BJ (cell line): ENCODE results near the gene BLCAP. TPM values are rescaled to one million over a fixed set of nuclear protein-coding genes. Genes with fewer than 3 reads are reported as not detected.

Source experiments
- CTCF ChIA-PET: fragments of 350-600 bp; formaldehyde crosslinking; extraction: SDS; loops from one replicate; lab custom pipeline; 2021; ENCODE audit warnings: antibody characterized with exemption, inconsistent platforms; lab: Yijun Ruan, JAX
- POLR2A ChIA-PET: fragments of 300-600 bp; sonication (Branson Sonifier 250); formaldehyde crosslinking; extraction: SDS; loops from one replicate; lab custom pipeline; 2021; ENCODE audit warnings: antibody characterized with exemption; lab: Charles Lee
- DNase-seq: peaks from one replicate; pipeline ENCODE4 v3.0.0-alpha.2; 2011; ENCODE audit warnings: low read depth
- H3K27me3 ChIP-seq: 2 replicates; pipeline ENCODE4 v1.6.0; 2011; ENCODE audit warnings: low read length; ENCODE audit not compliant: control insufficient read depth, insufficient read depth
- H3K36me3 ChIP-seq: 2 replicates; pipeline ENCODE4 v1.5.1; 2011; ENCODE audit warnings: low read length; ENCODE audit not compliant: control insufficient read depth, insufficient read depth
- H3K4me3 ChIP-seq: 2 replicates; pipeline ENCODE4 v1.5.1; 2011; ENCODE audit warnings: low read depth, mild to moderate bottlenecking, control low read depth, low read length
- CTCF ChIP-seq: IDR thresholded peaks from 2 replicates; pipeline ENCODE4 v1.5.1; 2011; ENCODE audit warnings: low read depth, mild to moderate bottlenecking, control low read depth, inconsistent platforms, low read length, moderate library complexity; ENCODE audit not compliant: insufficient read depth
- polyA plus RNA-seq: library from polyadenylated mRNA; depleted of rRNA; stranded (reverse); fragments of >200 nt; gene quantifications from 2 replicates; pipeline ENCODE4 v1.2.3, GENCODE V29; 2011; rRNA removed

BLCAP gene
- polyA plus RNA-seq, 1 experiment, result 98.7 TPM

GRCh38 chr20:37469531-37469930 is 58.1 kb downstream of the BLCAP start:
- Histone ChIP-seq H3K36me3 (no peaks in the 10 kb centered on the region), H3K27me3 (peaks cover 21% of the 10 kb centered on the region), H3K4me3 (no peak overlapping the region)
- CTCF ChIA-PET, result no interaction called here
- POLR2A ChIA-PET, result no interaction called here
- TF ChIP-seq CTCF, result no peak
- no peak for DNase-seq

- ChIA-PET CTCF (no interaction called here), POLR2A (no interaction called here)
- no peak for TF ChIP-seq CTCF
- Histone ChIP-seq H3K36me3 (no peaks in the 10 kb centered on the region), H3K27me3 (peaks cover 23% of the 10 kb centered on the region), H3K4me3 (no peak overlapping the region)
- no peak for DNase-seq
These were observed 58.8 kb downstream of the BLCAP start for GRCh38 chr20:37468886-37469285.

Other genes starting within 250 kb of the BLCAP start
- gene MANBAL, start 238.2 kb downstream of the BLCAP start, polyA plus RNA-seq, result 116 and 153 TPM in 2 replicates
- 25.1 and 35.4 TPM in 2 replicates for gene SRC, start 181.7 kb downstream of the BLCAP start, polyA plus RNA-seq
- not detected in 2 replicates for gene NNAT, start 6.6 kb downstream of the BLCAP start, polyA plus RNA-seq
- 30.0 and 38.4 TPM in 2 replicates for gene CTNNBL1, start 166.2 kb upstream of the BLCAP start, polyA plus RNA-seq